GM23338 (cell line): ENCODE data around the gene LAP3.

Experiments used
- EZH2 ChIP-seq: fragments of 200-600 bp; sonication (generic); IDR thresholded peaks from one replicate; pipeline ENCODE4 v1.8.0; 2017; ENCODE audit warnings: antibody characterized with exemption, mild to moderate bottlenecking, low read depth; ENCODE audit not compliant: unreplicated experiment
- TF ChIP-seq, protein P1 (sequence below), 2 experiments: fragments of 200-600 bp in 1 of 2; sonication (generic) in 1 of 2; conservative IDR thresholded peaks; 2 replicates each; pipeline versions ENCODE4 v1.5.1 to v1.6.1; 2016 to 2017; ENCODE audit warnings: antibody characterized with exemption in 2 of 2, low read depth in 2 of 2, mild to moderate bottlenecking in 2 of 2, moderate library complexity in 1 of 2

- TF ChIP-seq, protein P1, sequence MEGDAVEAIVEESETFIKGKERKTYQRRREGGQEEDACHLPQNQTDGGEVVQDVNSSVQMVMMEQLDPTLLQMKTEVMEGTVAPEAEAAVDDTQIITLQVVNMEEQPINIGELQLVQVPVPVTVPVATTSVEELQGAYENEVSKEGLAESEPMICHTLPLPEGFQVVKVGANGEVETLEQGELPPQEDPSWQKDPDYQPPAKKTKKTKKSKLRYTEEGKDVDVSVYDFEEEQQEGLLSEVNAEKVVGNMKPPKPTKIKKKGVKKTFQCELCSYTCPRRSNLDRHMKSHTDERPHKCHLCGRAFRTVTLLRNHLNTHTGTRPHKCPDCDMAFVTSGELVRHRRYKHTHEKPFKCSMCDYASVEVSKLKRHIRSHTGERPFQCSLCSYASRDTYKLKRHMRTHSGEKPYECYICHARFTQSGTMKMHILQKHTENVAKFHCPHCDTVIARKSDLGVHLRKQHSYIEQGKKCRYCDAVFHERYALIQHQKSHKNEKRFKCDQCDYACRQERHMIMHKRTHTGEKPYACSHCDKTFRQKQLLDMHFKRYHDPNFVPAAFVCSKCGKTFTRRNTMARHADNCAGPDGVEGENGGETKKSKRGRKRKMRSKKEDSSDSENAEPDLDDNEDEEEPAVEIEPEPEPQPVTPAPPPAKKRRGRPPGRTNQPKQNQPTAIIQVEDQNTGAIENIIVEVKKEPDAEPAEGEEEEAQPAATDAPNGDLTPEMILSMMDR (conservative IDR thresholded peaks at IDR 0.05; ENCODE audit: low read depth in 2 of 2) = no peak
- TF ChIP-seq EZH2 = no peak
Observed at GRCh38 chr4:17623451-17624001, 46.5 kb downstream of the LAP3 start.
